A673 (cell line): ENCODE data around the gene TSPAN15. TPM values are rescaled to one million over a fixed set of nuclear protein-coding genes. Genes with fewer than 3 reads are reported as not detected.

ENCODE experiments used
- BruUV-seq: library from RNA; stranded (reverse); fragments of 400-500 nt; replicated peaks from 2 replicates; lab custom pipeline; 2021; lab: Mats Ljungman, UMichigan
- CTCF ChIA-PET: fragments of 300-600 bp; sonication (Branson Sonifier 250); formaldehyde crosslinking; loops from one replicate; lab custom pipeline; 2022; ENCODE audit warnings: antibody characterized with exemption; lab: Charles Lee
- POLR2A ChIA-PET: fragments of 300-600 bp; sonication (Branson Sonifier 250); formaldehyde crosslinking; loops from one replicate; lab custom pipeline; 2022; ENCODE audit warnings: antibody characterized with exemption; ENCODE audit not compliant: low non-redundant PET; lab: Charles Lee
- DNase-seq: peaks from one replicate; pipeline ENCODE4 v3.0.0-alpha.2; 2015; ENCODE audit warnings: low spot score
- H3K27ac ChIP-seq: fragments of 200-600 bp; sonication (generic); 2 replicates; pipeline ENCODE4 v1.5.1; 2016; ENCODE audit warnings: mixed run types, low read depth, mild to moderate bottlenecking, mixed read lengths, antibody characterized with exemption, low read length; ENCODE audit not compliant: poor library complexity, severe bottlenecking
- H3K27me3 ChIP-seq: fragments of 200-600 bp; sonication (generic); replicated peaks from 2 replicates; pipeline ENCODE4 v1.6.1; 2017; ENCODE audit warnings: mixed run types, low read depth, mild to moderate bottlenecking, mixed read lengths, antibody characterized with exemption, low read length; ENCODE audit not compliant: insufficient read depth, poor library complexity
- H3K36me3 ChIP-seq: fragments of 200-600 bp; sonication (generic); 2 replicates; pipeline ENCODE4 v1.6.1; 2016; ENCODE audit warnings: mixed run types, mild to moderate bottlenecking, mixed read lengths, antibody characterized with exemption, low read length; ENCODE audit not compliant: insufficient read depth, poor library complexity, severe bottlenecking
- H3K4me1 ChIP-seq: fragments of 200-600 bp; sonication (generic); 2 replicates; pipeline ENCODE4 v1.6.1; 2017; ENCODE audit warnings: mixed run types, mild to moderate bottlenecking, mixed read lengths, antibody characterized with exemption, low read length; ENCODE audit not compliant: insufficient read depth, poor library complexity, severe bottlenecking
- H3K4me3 ChIP-seq: fragments of 200-600 bp; sonication (generic); 2 replicates; pipeline ENCODE4 v1.5.1; 2016; ENCODE audit warnings: low read depth, mixed run types, mild to moderate bottlenecking, mixed read lengths, low read length; ENCODE audit not compliant: poor library complexity, severe bottlenecking
- H3K9me3 ChIP-seq: fragments of 200-600 bp; sonication (generic); 2 replicates; pipeline ENCODE4 v1.6.1; 2016; ENCODE audit warnings: mixed run types, low read depth, mild to moderate bottlenecking, mixed read lengths, antibody characterized with exemption, low read length; ENCODE audit not compliant: poor library complexity, severe bottlenecking
- EZH2 ChIP-seq: fragments of 200-600 bp; sonication (generic); IDR thresholded peaks from 2 replicates; pipeline ENCODE4 v1.6.1; 2017; ENCODE audit warnings: borderline replicate concordance, low read depth, mild to moderate bottlenecking, mixed read lengths, antibody characterized with exemption, low read length; ENCODE audit not compliant: poor library complexity, severe bottlenecking
- intact Hi-C: fragments of 100-400 bp; cut with micrococcal nuclease; formaldehyde crosslinking; loops from one replicate; pipeline ENCODE4 v1.10.0; 2022; ENCODE audit not compliant: unreplicated experiment
- total RNA-seq: library from RNA; stranded (reverse); gene quantifications from 2 replicates; pipeline ENCODE4 v1.2.3, GENCODE V29; 2021
- TF ChIP-seq, protein P1 (sequence below): fragments of 300-800, 200-600 bp; sonication (generic); conservative IDR thresholded peaks from 2 replicates; pipeline ENCODE4 v1.5.1; 2017; ENCODE audit warnings: low read depth, mild to moderate bottlenecking, antibody characterized with exemption, low read length, moderate library complexity, mixed read lengths

Gene TSPAN15
- total RNA-seq, 1 experiment from 2014 or later: 2.1 TPM

DNA sequence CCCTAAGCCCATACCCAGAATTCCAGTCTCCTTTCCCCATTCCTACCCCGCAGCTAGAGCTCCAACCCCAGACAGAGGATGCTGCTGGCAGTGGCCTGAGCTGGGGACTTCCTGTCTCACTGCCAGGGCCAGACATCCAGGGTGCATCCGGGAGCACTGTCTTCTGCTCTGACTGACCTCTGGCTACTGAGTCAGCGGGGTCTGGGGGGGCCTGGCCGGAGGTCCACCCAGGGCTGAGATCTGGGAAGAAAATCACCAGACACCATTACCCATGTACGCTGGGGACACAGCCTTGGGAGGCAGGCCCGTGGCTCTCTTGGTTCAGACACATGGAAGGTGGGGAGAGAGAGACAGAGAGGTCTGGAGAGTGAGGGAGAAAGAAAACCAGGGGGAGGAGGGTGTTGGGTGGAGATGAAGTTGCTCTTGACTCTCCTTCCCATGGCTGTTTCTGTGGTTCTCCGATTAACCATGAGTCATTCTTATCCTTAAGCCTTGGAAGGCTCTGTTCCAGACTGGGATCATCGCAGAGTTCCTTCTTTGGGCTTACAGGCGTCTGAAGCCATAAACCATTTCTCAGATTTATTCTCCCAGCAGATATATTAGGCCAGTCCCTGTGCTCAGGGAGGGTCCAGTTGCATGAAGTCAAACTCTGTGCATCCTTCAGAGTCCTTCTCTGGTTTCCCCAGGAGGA lies 23.6 kb downstream of the TSPAN15 start:
- Histone ChIP-seq H3K9me3 (no peaks in the 10 kb centered on the region), H3K27ac (no peak overlapping the region), H3K27me3 (no peaks in the 10 kb centered on the region), H3K4me3 (no peak overlapping the region), H3K4me1 (no peaks in the 10 kb centered on the region), H3K36me3 (no peaks in the 10 kb centered on the region)
- DNase-seq: no peak
- CTCF ChIA-PET: no interaction called here
- POLR2A ChIA-PET: no interaction called here
- TF ChIP-seq, protein P1, sequence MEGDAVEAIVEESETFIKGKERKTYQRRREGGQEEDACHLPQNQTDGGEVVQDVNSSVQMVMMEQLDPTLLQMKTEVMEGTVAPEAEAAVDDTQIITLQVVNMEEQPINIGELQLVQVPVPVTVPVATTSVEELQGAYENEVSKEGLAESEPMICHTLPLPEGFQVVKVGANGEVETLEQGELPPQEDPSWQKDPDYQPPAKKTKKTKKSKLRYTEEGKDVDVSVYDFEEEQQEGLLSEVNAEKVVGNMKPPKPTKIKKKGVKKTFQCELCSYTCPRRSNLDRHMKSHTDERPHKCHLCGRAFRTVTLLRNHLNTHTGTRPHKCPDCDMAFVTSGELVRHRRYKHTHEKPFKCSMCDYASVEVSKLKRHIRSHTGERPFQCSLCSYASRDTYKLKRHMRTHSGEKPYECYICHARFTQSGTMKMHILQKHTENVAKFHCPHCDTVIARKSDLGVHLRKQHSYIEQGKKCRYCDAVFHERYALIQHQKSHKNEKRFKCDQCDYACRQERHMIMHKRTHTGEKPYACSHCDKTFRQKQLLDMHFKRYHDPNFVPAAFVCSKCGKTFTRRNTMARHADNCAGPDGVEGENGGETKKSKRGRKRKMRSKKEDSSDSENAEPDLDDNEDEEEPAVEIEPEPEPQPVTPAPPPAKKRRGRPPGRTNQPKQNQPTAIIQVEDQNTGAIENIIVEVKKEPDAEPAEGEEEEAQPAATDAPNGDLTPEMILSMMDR: no peak
- TF ChIP-seq EZH2: no peak
- no TSS peak for BruUV-seq
- intact Hi-C loops: no loop called here

DNA sequence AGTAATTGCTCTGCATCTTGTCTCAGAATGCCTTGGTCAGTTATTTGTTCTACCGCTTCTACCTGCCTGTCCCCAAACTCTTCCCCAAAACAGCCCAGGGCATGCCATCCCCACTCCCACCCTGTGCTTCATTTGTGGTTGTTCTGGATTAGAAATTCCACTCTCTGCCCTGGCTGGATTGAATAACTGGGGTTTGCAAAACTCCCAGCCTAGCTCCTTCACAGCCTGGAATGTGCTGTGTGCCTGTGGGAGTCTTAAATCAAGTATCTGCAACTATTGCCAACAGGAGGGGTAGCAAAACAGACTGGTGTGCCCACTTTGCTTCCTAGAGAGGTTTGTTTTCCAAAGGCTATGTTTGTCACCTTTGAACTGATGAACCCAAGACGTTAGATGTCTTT lies 24.2 kb downstream of the TSPAN15 start:
- no peak for DNase-seq
- ChIA-PET POLR2A (no interaction called here), CTCF (no interaction called here)
- no peak for TF ChIP-seq EZH2
- TF ChIP-seq, protein P1: no peak
- H3K36me3 ChIP-seq: no peaks in the 10 kb centered on the region
- no peaks in the 10 kb centered on the region for H3K9me3 ChIP-seq
- H3K4me1 ChIP-seq: no peaks in the 10 kb centered on the region
- intact Hi-C loops: no loop called here
- H3K27me3 ChIP-seq: no peaks in the 10 kb centered on the region
- H3K27ac ChIP-seq: no peak overlapping the region
- no TSS peak for BruUV-seq
- no peak overlapping the region for H3K4me3 ChIP-seq

DNA sequence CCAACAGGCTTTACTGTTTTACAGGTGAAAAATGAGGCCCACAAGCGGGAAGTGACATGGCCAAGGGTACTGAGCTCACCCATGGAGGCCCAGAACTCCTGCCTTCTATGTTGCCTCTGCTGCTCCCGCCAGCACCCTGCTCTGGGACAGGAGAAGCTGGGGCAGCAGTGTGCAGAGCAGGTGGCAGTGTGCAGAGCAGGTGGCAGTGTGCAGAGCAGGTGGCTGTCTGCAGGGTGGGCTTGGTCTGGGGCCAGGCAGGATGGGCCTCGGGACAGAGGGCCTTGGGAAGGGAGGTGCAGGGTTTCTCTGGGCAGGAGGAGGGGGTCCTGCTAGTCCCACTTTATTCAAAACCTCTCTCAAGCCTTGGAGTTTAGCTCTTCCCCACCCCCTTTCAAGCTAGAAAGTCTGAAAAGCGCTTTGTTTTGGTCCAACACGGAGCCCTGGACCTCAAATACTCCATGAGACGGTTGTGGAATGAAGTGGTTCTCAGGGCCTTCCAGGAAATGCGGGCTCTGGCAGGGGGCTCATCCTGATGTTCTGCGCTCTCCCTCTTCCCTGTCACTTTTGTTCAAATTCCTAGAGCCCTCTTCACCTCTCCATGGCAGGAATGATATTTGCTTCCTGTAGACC lies 26.8 kb downstream of the TSPAN15 start:
- Histone ChIP-seq H3K4me3 (no peak overlapping the region), H3K27me3 (no peaks in the 10 kb centered on the region), H3K27ac (no peak overlapping the region), H3K4me1 (no peaks in the 10 kb centered on the region), H3K9me3 (no peaks in the 10 kb centered on the region), H3K36me3 (no peaks in the 10 kb centered on the region)
- POLR2A ChIA-PET: no interaction called here
- TF ChIP-seq EZH2: no peak
- TF ChIP-seq, protein P1: no peak
- intact Hi-C loops: no loop called here
- CTCF ChIA-PET: no interaction called here
- BruUV-seq: no TSS peak
- no peak for DNase-seq
